ENCODE results near the gene CCM2L. TPM values are rescaled to one million over a fixed set of nuclear protein-coding genes. Genes with fewer than 3 reads are reported as not detected.

CCM2L gene
- total and polyA plus RNA-seq, 9 of the 15 experiments (the other 6 are each of a cell fraction or from before 2014, with no cell fraction given): 0.04 TPM; not detected in 8

GRCh38 chr20:32006053-32006452 is 4.2 kb upstream of the CCM2L start (continued):
- TF ChIP-seq, protein P1, sequence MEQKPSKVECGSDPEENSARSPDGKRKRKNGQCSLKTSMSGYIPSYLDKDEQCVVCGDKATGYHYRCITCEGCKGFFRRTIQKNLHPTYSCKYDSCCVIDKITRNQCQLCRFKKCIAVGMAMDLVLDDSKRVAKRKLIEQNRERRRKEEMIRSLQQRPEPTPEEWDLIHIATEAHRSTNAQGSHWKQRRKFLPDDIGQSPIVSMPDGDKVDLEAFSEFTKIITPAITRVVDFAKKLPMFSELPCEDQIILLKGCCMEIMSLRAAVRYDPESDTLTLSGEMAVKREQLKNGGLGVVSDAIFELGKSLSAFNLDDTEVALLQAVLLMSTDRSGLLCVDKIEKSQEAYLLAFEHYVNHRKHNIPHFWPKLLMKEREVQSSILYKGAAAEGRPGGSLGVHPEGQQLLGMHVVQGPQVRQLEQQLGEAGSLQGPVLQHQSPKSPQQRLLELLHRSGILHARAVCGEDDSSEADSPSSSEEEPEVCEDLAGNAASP (IDR thresholded peaks at IDR 0.05): no peak
- TF ChIP-seq SRSF7 (optimal IDR thresholded peaks at IDR 0.05; ENCODE audit: low read depth, low read length): no peak
- peak; percentile 22; the same call in 1 of the 2 replicates for TF ChIP-seq ZBTB12 (CRISPR knock-in tag; IDR thresholded peaks at IDR 0.05)
- no peak for TF ChIP-seq HNRNPH1 (optimal IDR thresholded peaks at IDR 0.05; ENCODE audit: low read depth, low read length)
- TF ChIP-seq, protein P2, sequence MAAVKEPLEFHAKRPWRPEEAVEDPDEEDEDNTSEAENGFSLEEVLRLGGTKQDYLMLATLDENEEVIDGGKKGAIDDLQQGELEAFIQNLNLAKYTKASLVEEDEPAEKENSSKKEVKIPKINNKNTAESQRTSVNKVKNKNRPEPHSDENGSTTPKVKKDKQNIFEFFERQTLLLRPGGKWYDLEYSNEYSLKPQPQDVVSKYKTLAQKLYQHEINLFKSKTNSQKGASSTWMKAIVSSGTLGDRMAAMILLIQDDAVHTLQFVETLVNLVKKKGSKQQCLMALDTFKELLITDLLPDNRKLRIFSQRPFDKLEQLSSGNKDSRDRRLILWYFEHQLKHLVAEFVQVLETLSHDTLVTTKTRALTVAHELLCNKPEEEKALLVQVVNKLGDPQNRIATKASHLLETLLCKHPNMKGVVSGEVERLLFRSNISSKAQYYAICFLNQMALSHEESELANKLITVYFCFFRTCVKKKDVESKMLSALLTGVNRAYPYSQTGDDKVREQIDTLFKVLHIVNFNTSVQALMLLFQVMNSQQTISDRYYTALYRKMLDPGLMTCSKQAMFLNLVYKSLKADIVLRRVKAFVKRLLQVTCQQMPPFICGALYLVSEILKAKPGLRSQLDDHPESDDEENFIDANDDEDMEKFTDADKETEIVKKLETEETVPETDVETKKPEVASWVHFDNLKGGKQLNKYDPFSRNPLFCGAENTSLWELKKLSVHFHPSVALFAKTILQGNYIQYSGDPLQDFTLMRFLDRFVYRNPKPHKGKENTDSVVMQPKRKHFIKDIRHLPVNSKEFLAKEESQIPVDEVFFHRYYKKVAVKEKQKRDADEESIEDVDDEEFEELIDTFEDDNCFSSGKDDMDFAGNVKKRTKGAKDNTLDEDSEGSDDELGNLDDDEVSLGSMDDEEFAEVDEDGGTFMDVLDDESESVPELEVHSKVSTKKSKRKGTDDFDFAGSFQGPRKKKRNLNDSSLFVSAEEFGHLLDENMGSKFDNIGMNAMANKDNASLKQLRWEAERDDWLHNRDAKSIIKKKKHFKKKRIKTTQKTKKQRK (IDR thresholded peaks at IDR 0.05; ENCODE audit: borderline replicate concordance, low read depth, low read length): no peak
- no peak for TF ChIP-seq ID3 (CRISPR knock-in tag; IDR thresholded peaks at IDR 0.05)
- peak; percentile 85 for TF ChIP-seq ID3 (tag; IDR thresholded peaks at IDR 0.05)
- no peak for TF ChIP-seq BCL6 (CRISPR knock-in tag; IDR thresholded peaks at IDR 0.05)
- TF ChIP-seq ELF2 (CRISPR knock-in tag; IDR thresholded peaks at IDR 0.05): no peak
- TF ChIP-seq CHD7 (IDR thresholded peaks at IDR 0.05; ENCODE audit: low read depth, low read length): no peak

Data from K562 (cell line).